Spinal cord (tissue), 10 donors: Measurements from ENCODE around the gene FOXL2NB. TPM values are rescaled to one million over a fixed set of nuclear protein-coding genes. Genes with fewer than 3 reads are reported as not detected.

Experiments
- DNase-seq, 6 donors: peaks; one replicate each; pipeline versions ENCODE4 v3.0.0 to v3.0.0-alpha.2; 2013 to 2015; ENCODE audit warnings: low spot score in 6 of 6, low read depth in 4 of 6
- H3K27ac ChIP-seq: one replicate; pipeline ENCODE4 v1.5.1; 2013; ENCODE audit warnings: low read depth, low read length, control low read depth
- H3K27me3 ChIP-seq: one replicate; pipeline ENCODE4 v1.6.1; 2013; ENCODE audit warnings: low read length; ENCODE audit not compliant: control insufficient read depth, insufficient read depth
- H3K36me3 ChIP-seq: one replicate; pipeline ENCODE4 v1.6.1; 2013; ENCODE audit warnings: low read length; ENCODE audit not compliant: control insufficient read depth, insufficient read depth
- H3K4me1 ChIP-seq: one replicate; pipeline ENCODE4 v1.6.1; 2013; ENCODE audit warnings: low read length; ENCODE audit not compliant: control insufficient read depth, insufficient read depth
- H3K4me3 ChIP-seq: one replicate; pipeline ENCODE4 v1.5.1; 2013; ENCODE audit warnings: low read depth, low read length, control low read depth
- H3K9me3 ChIP-seq: one replicate; pipeline ENCODE4 v1.6.1; 2013; ENCODE audit warnings: low read length; ENCODE audit not compliant: control insufficient read depth, insufficient read depth
- WGBS: methylation state at CpG from one replicate; pipeline ENCODE4 v1.1.5; 2013; ENCODE audit warnings: missing lambda C conversion rate; ENCODE audit not compliant: insufficient coverage; 5-methylcytosine and 5-hydroxymethylcytosine counted together
- long read RNA-seq, 4 donors: transcript quantifications; one replicate each; lab custom pipeline, GENCODE V29; 2026
- polyA plus RNA-seq, 2 donors: library from polyadenylated mRNA; unstranded; fragments of 120-200 nt; gene quantifications; one replicate each; pipeline ENCODE4 v1.2.1, GENCODE V29; 2013; ENCODE audit not compliant: insufficient read length in 2 of 2
- total RNA-seq, 2 donors: library from RNA; depleted of rRNA in 1 of 2; stranded (reverse); fragments of 120-200 nt in 1 of 2; fragments of >200 nt in 1 of 2; gene quantifications; one replicate each; pipeline versions ENCODE4 v1.2.3 to v1.2.4, GENCODE V29; 2013 to 2014
- donor health status: healthy.

The FOXL2NB gene
- total RNA-seq (1 to 10 TPM in 1 of 2 donors, under 1 TPM in 1; 0.59 to 5.2 TPM), polyA plus RNA-seq (1 to 10 TPM; 1.3 to 1.4 TPM)
- long read RNA-seq, donor 1 = 0 reads
- long read RNA-seq, donor 2, partial matches to known transcripts = 0 of 1 reads
- long read RNA-seq, donor 2, other reads (novel, unspliced or antisense) = 0 of 1 reads
- long read RNA-seq, donor 3, partial matches to known transcripts = 0 of 1 reads
- long read RNA-seq, donor 3, other reads (novel, unspliced or antisense) = 0 of 1 reads
- long read RNA-seq, donor 4 = 0 reads

- under 1% methylated on average over 78 of the region's 78 CpGs for WGBS
- Histone ChIP-seq H3K4me1 (peaks cover 50% of the 10 kb centered on the region), H3K27ac (peak within 1 kb of the TSS; percentile 15), H3K27me3 (peaks cover 99% of the 10 kb centered on the region), H3K9me3 (no peaks in the 10 kb centered on the region), H3K36me3 (no peaks in the 10 kb centered on the region), H3K4me3 (peak within 1 kb of the TSS; percentile 33)
- DNase-seq = peak in 2 of 6 donors; percentile 42 to 73
These were observed at the start of gene FOXL2NB, which contains the start of gene FOXL2 for GRCh38 chr3:138946663-138947494. Gene FOXL2NB (plus strand): TSS chr3:138947217. CDS start chr3:138947365, 148 bp downstream. Gene FOXL2 (minus strand): TSS chr3:138947137. CDS start chr3:138946722, 415 bp downstream.

DNA sequence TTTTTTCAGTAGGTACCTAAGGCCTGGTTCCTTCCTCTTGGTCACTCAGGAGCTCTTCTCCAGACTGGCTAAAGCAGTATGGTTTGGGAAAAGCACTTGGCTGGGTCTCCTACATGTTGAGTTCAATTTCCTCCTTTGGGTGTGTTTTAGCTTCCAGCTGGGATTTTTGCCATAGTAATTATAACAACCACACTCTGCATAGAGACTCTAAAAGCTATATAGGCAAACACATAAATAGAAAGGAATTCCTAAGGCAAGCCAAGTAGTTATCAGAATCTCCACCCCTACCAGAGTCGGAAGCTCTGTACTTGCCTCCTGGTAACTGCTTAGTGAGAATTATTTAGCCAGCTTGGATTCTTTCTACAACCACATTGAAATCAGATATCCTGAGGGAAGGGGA is 48.7 kb upstream of the FOXL2NB start:
- H3K27ac ChIP-seq = no peak overlapping the region
- no peaks in the 10 kb centered on the region for H3K4me1 ChIP-seq
- H3K9me3 ChIP-seq = no peaks in the 10 kb centered on the region
- no peaks in the 10 kb centered on the region for H3K36me3 ChIP-seq
- no peaks in the 10 kb centered on the region for H3K27me3 ChIP-seq
- no peak overlapping the region for H3K4me3 ChIP-seq
- no CpG with 5 or more reads among the region's 1 CpG for WGBS
- DNase-seq = peak in 1 of 6 donors; percentile 40

GRCh38 chr3:138898708-138899107 is 48.3 kb upstream of the FOXL2NB start:
- Histone ChIP-seq H3K27ac (no peak overlapping the region), H3K4me3 (no peak overlapping the region), H3K9me3 (no peaks in the 10 kb centered on the region), H3K36me3 (no peaks in the 10 kb centered on the region), H3K4me1 (no peaks in the 10 kb centered on the region), H3K27me3 (no peaks in the 10 kb centered on the region)
- DNase-seq = no peak

GRCh38 chr3:138899351-138899991 is 47.5 kb upstream of the FOXL2NB start:
- 83% methylated on average over 3 of the region's 5 CpGs for WGBS
- DNase-seq = no peak
- Histone ChIP-seq H3K27me3 (no peaks in the 10 kb centered on the region), H3K27ac (no peak overlapping the region), H3K9me3 (no peaks in the 10 kb centered on the region), H3K4me1 (no peaks in the 10 kb centered on the region), H3K4me3 (no peak overlapping the region), H3K36me3 (no peaks in the 10 kb centered on the region)

DNA sequence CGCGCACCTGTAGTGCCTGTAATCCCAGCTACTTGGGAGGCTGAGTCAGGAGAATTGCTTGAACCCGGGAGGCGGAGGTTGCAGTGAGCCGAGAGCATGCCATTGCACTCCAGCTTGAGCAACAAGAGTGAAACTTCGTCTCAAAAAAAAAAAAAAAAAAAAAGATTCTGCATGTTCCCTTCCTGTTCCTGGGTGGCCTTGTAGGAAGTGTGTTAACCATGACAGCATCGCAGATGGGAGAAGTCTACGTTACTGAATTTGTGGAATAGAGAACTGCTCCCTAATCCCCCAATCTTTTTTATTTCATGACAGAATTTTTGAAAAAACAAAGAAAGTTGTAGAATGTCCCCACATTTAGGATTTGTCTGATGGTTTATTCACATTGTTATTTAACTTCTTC is 45.5 kb upstream of the FOXL2NB start:
- Histone ChIP-seq H3K27me3 (no peaks in the 10 kb centered on the region), H3K27ac (no peak overlapping the region), H3K9me3 (no peaks in the 10 kb centered on the region), H3K4me1 (no peaks in the 10 kb centered on the region), H3K4me3 (no peak overlapping the region), H3K36me3 (no peaks in the 10 kb centered on the region)
- WGBS = 67% methylated on average over 3 of the region's 8 CpGs
- DNase-seq = no peak

DNA sequence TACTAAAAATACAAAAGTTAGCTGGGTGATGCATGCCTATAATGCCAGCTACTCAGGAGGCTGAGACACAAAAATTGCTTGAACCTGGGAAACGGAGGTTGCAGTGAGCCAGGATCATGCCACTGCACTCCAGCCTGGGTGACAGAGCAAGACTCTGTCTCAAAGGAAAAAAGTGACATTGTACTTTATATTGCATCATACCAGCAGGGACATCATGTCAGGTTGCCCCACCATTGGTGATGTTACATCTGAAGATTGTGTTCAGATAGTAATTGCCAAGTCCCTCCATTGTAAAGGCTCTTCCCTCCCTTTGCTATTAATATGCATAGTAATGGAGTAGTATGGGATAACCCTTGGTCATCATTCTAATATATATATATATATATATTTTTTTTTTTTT is 44.8 kb upstream of the FOXL2NB start:
- Histone ChIP-seq H3K36me3 (no peaks in the 10 kb centered on the region), H3K4me3 (no peak overlapping the region), H3K27me3 (no peaks in the 10 kb centered on the region), H3K4me1 (no peaks in the 10 kb centered on the region), H3K9me3 (no peaks in the 10 kb centered on the region), H3K27ac (no peak overlapping the region)
- DNase-seq = no peak
- 100% methylated on average over 1 of the region's 1 CpG for WGBS

DNA sequence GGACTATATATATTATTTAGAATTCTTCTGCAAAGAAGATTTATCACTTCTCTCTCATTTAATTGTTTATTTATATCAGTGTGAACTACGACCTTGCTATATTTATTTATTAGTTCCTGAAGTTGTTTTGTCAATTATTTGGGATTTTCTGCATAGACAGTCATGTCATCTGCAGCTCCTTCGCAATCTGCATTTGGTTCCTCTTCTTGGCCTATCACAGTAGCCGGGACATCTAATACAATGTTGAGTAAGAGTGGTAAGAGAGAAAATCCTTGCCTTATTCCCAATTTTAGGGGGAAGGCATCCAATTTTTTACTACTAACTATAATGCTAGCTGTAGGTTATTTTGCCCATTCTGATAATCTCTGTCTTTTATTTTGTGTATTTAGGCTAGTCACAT is 39.5 kb upstream of the FOXL2NB start:
- Histone ChIP-seq H3K4me3 (no peak overlapping the region), H3K9me3 (no peaks in the 10 kb centered on the region), H3K27me3 (no peaks in the 10 kb centered on the region), H3K36me3 (no peaks in the 10 kb centered on the region), H3K4me1 (no peaks in the 10 kb centered on the region), H3K27ac (no peak overlapping the region)
- no peak for DNase-seq
- WGBS = no CpG with 5 or more reads among the region's 3 CpGs

GRCh38 chr3:138908846-138909245 is 38.2 kb upstream of the FOXL2NB start:
- no peak overlapping the region for H3K27ac ChIP-seq
- H3K9me3 ChIP-seq = no peaks in the 10 kb centered on the region
- no peaks in the 10 kb centered on the region for H3K4me1 ChIP-seq
- no peak overlapping the region for H3K4me3 ChIP-seq
- no peaks in the 10 kb centered on the region for H3K36me3 ChIP-seq
- 96% methylated on average over 3 of the region's 5 CpGs for WGBS
- H3K27me3 ChIP-seq = no peaks in the 10 kb centered on the region
- no peak for DNase-seq

DNA sequence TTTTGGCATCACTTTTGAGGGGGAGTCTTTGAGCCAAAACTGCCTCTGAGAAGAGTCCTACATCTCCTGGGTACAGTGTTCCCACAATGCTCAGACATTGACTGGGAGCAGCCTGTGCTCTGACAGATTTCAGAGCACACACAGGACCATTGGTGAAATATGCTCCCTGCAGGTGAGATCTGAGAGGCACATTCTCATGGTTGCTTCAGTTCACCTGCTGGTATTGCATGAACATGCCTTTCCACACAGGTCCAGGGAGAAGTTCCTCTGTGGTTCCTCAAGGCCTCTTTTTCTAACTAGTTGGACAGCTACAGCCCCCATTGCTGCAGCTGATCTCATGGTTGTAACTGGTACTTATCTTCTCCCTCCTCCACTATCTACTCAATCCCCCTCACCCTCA is 37.1 kb upstream of the FOXL2NB start:
- H3K27ac ChIP-seq = no peak overlapping the region
- peaks cover 3% of the 10 kb centered on the region for H3K4me1 ChIP-seq
- no peak overlapping the region for H3K4me3 ChIP-seq
- no peak for DNase-seq
- no peaks in the 10 kb centered on the region for H3K36me3 ChIP-seq
- H3K9me3 ChIP-seq = no peaks in the 10 kb centered on the region
- H3K27me3 ChIP-seq = no peaks in the 10 kb centered on the region
